ENCODE measurements around the gene COG5. TPM values are rescaled to one million over a fixed set of nuclear protein-coding genes. Genes with fewer than 3 reads are reported as not detected.

COG5 gene
- polyA plus RNA-seq, 1 of the 3 experiments (the other 2 are of a cell fraction): 21.2 TPM

DNA sequence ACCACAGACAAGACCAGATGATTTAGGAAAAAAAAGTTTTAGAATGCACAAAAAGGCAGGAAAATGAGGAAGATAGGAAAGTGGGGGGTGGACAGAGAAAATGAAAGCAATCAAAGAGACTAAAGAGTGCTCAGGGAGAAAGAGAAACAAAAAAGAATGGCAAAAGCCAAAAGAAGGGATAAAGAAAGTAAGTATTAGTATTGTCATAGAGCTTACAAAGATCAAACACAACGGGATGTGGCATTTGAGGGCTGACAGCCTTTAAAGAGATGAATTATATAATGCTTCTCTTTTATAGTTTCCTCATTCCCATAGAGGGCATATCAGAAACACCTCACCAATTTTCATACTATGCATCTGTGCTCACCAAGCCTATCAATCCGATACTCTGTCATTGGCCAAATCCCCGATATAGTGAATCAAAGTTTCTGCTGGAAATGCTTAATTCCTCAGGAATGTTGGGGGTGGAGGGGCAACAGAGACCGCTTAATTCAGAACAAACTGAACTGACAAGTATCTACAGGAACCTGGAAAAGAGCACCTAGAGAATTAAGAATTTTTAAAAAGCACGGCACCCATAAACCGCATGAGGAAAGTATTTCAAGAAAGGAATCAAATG is 2.7 kb downstream of the COG5 start:
- Histone ChIP-seq H3K4me2 (peak overlapping the region; percentile 15), H3K27ac (ENCODE audit: low read depth in 2 of 2, low read length in 1 of 2) (peak overlapping the region in 1 of 2 experiments; percentile 36; a peak in 1 of 4 replicates), H3K9me3 (no peaks in the 10 kb centered on the region), H3K9me2 (no peaks in the 10 kb centered on the region), H4K20me1 (ENCODE audit: insufficient read depth) (no peaks in the 10 kb centered on the region), H3K4me3 (ENCODE audit: low read depth in 2 of 2, low read length in 1 of 2) (no peak overlapping the region), H3K79me2 (ENCODE audit: insufficient read depth) (peaks cover 88% of the 10 kb centered on the region), H3K4me1 (ENCODE audit: control insufficient read depth in 1 of 2, insufficient read depth in 2 of 2, low read depth in 1 of 2, low read length in 1 of 2) (peaks cover 17 to 28% of the 10 kb centered on the region in 2 experiments; a peak in 3 of 4 replicates), H3K9ac (no peak overlapping the region; the same call in 1 of the 2 replicates), H3F3A (replicated peaks; ENCODE audit: insufficient read depth) (peaks cover 15% of the 10 kb centered on the region), H2AFZ (ENCODE audit: low read depth) (no peak overlapping the region), H3K27me3 (ENCODE audit: insufficient read depth) (no peaks in the 10 kb centered on the region), H3K36me3 (replicated peaks in 1 of 2; ENCODE audit: control insufficient read depth in 1 of 2, insufficient read depth in 2 of 2, low read length in 1 of 2) (peaks cover 18 to 26% of the 10 kb centered on the region in 2 experiments)
- CTCF ChIA-PET: interaction anchor here (1.6 kb wide), 1 partner anchor 14 kb away, joined by 4 read pairs; no protein-coding TSS in a partner anchor
- POLR2A ChIA-PET: no interaction called here
- WGBS (ENCODE audit: low lambda C conversion rate): 82% methylated on average over 6 of the region's 6 CpGs
- no peak for DNase-seq
- TF ChIP-seq EP300 (IDR thresholded peaks at IDR 0.05; ENCODE audit: borderline replicate concordance in 1 of 2, low read depth in 1 of 2, low read length in 1 of 2): no peak
- TF ChIP-seq ELF1 (IDR thresholded peaks at IDR 0.05): no peak
- no peak for TF ChIP-seq FOSL2 (IDR thresholded peaks at IDR 0.05; ENCODE audit: borderline replicate concordance, low read depth)
- no peak for TF ChIP-seq NFIC (IDR thresholded peaks at IDR 0.05; ENCODE audit: borderline replicate concordance)
- TF ChIP-seq SMC3 (IDR thresholded peaks at IDR 0.05; ENCODE audit: low read depth, low read length): no peak
- no peak for TF ChIP-seq RXRA (IDR thresholded peaks at IDR 0.05; ENCODE audit: borderline replicate concordance, low read depth)
- no peak for TF ChIP-seq FOXM1 (IDR thresholded peaks at IDR 0.05; ENCODE audit: low read depth)
- TF ChIP-seq, protein P1, sequence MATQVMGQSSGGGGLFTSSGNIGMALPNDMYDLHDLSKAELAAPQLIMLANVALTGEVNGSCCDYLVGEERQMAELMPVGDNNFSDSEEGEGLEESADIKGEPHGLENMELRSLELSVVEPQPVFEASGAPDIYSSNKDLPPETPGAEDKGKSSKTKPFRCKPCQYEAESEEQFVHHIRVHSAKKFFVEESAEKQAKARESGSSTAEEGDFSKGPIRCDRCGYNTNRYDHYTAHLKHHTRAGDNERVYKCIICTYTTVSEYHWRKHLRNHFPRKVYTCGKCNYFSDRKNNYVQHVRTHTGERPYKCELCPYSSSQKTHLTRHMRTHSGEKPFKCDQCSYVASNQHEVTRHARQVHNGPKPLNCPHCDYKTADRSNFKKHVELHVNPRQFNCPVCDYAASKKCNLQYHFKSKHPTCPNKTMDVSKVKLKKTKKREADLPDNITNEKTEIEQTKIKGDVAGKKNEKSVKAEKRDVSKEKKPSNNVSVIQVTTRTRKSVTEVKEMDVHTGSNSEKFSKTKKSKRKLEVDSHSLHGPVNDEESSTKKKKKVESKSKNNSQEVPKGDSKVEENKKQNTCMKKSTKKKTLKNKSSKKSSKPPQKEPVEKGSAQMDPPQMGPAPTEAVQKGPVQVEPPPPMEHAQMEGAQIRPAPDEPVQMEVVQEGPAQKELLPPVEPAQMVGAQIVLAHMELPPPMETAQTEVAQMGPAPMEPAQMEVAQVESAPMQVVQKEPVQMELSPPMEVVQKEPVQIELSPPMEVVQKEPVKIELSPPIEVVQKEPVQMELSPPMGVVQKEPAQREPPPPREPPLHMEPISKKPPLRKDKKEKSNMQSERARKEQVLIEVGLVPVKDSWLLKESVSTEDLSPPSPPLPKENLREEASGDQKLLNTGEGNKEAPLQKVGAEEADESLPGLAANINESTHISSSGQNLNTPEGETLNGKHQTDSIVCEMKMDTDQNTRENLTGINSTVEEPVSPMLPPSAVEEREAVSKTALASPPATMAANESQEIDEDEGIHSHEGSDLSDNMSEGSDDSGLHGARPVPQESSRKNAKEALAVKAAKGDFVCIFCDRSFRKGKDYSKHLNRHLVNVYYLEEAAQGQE (IDR thresholded peaks at IDR 0.05; ENCODE audit: low read depth, low read length): no peak
- TF ChIP-seq, protein P2, sequence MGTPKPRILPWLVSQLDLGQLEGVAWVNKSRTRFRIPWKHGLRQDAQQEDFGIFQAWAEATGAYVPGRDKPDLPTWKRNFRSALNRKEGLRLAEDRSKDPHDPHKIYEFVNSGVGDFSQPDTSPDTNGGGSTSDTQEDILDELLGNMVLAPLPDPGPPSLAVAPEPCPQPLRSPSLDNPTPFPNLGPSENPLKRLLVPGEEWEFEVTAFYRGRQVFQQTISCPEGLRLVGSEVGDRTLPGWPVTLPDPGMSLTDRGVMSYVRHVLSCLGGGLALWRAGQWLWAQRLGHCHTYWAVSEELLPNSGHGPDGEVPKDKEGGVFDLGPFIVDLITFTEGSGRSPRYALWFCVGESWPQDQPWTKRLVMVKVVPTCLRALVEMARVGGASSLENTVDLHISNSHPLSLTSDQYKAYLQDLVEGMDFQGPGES (IDR thresholded peaks at IDR 0.05; ENCODE audit: low read depth, low read length): no peak
- TF ChIP-seq CHD2 (IDR thresholded peaks at IDR 0.05; ENCODE audit: low read length, partially characterized antibody): no peak
- TF ChIP-seq GATA2 (CRISPR knock-in tag; IDR thresholded peaks at IDR 0.05): no peak
- no peak for TF ChIP-seq EZH2phosphoT487 (IDR thresholded peaks at IDR 0.05; ENCODE audit: borderline replicate concordance, low read depth)
- no peak for TF ChIP-seq RFX5 (IDR thresholded peaks at IDR 0.05; ENCODE audit: low read length)
- no peak for TF ChIP-seq TEAD4 (IDR thresholded peaks at IDR 0.05; ENCODE audit: borderline replicate concordance, insufficient read depth)
- TF ChIP-seq, protein P3, sequence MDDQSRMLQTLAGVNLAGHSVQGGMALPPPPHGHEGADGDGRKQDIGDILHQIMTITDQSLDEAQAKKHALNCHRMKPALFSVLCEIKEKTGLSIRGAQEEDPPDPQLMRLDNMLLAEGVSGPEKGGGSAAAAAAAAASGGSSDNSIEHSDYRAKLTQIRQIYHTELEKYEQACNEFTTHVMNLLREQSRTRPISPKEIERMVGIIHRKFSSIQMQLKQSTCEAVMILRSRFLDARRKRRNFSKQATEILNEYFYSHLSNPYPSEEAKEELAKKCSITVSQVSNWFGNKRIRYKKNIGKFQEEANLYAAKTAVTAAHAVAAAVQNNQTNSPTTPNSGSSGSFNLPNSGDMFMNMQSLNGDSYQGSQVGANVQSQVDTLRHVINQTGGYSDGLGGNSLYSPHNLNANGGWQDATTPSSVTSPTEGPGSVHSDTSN (IDR thresholded peaks at IDR 0.05): no peak
- TF ChIP-seq TCF12 (IDR thresholded peaks at IDR 0.05): no peak
- TF ChIP-seq, protein P4, sequence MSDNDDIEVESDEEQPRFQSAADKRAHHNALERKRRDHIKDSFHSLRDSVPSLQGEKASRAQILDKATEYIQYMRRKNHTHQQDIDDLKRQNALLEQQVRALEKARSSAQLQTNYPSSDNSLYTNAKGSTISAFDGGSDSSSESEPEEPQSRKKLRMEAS (IDR thresholded peaks at IDR 0.05; ENCODE audit: low read depth): no peak

Data from SK-N-SH (cell line).